HG03469 (cell line): ENCODE data around the gene CTNNA3.

Experiments used
- ATAC-seq: cut with Tn5 transposase; IDR thresholded peaks from one replicate; pipeline ENCODE4 v1.9.1; 2021; ENCODE audit warnings: mild to moderate bottlenecking, moderate library complexity, moderate number of reproducible peaks; ENCODE audit not compliant: unreplicated experiment

Gene CTNNA3

DNA sequence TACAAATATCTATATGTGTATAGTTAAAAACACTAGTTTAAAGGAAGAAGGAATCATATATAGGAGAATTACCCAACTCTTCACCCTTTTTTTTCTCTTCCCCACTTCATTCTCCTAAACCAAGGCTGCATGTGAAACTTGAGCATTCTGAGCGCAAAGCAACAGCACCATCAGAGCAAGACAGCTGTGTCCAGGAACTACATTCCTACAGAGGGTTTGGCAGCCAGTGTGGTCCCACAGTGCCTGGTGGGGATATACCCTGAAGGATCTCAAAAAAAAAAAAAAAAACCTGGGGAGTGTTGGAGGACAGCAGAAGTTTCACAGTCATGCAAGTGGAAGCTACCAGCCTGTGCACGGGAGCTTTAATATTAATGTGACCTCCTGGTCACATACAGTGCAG lies 310.4 kb downstream of the CTNNA3 start:
- no peak for ATAC-seq

DNA sequence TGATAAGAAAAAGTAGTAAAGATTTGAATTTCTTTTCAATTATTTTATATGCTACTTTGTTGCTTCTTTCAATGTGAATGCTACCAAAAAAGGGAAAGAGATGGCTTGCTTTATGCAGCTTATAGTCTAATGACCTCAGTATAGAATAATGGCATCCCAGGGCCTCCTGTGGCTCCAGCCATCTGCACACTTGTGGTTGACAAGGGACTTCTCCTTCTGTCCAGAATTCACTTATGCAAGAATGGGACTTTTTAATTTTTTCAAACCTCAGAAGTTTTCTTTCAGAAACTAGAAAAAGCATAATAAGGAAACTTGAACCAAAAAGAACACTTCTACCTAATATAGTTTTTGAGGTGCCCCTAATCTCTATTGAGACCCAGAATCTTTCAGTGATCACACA lies 310.9 kb downstream of the CTNNA3 start:
- no peak for ATAC-seq

DNA sequence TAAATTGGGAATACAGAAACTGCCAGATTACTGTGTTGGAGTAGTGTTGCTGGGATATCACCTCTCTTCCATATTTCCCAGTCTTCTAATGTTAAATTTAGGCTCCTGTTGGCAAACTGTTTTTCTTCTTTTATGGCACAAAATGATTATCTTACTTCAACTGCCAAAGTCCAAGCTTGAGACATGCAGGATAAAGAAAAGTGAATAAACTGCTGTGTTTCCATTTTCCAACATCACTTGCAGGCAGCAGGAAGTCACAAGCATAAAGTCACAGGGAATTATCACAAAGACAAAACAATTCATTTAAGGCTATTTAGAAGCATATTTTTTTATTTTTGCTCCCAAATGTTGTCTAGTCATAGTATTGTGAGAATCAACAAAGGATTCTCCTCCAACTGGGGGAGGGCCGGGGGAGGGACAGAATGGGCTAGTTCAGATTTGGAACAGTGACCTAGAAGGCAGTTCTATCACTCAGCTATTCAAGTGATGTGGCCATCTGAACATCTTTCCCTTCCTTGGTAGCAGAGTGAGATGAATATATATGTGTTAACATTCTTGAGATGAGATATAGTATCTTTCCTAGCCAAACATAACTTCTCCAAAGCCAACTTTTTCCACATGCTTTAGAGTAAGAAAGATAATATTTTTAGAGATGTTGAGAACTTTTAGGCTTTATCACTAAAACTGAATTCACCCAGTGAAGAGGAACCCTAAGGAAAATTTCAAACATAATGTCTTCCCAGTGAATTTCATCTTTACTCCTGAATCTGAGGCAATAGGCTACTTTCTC lies 364.7 kb downstream of the CTNNA3 start:
- ATAC-seq = no peak

DNA sequence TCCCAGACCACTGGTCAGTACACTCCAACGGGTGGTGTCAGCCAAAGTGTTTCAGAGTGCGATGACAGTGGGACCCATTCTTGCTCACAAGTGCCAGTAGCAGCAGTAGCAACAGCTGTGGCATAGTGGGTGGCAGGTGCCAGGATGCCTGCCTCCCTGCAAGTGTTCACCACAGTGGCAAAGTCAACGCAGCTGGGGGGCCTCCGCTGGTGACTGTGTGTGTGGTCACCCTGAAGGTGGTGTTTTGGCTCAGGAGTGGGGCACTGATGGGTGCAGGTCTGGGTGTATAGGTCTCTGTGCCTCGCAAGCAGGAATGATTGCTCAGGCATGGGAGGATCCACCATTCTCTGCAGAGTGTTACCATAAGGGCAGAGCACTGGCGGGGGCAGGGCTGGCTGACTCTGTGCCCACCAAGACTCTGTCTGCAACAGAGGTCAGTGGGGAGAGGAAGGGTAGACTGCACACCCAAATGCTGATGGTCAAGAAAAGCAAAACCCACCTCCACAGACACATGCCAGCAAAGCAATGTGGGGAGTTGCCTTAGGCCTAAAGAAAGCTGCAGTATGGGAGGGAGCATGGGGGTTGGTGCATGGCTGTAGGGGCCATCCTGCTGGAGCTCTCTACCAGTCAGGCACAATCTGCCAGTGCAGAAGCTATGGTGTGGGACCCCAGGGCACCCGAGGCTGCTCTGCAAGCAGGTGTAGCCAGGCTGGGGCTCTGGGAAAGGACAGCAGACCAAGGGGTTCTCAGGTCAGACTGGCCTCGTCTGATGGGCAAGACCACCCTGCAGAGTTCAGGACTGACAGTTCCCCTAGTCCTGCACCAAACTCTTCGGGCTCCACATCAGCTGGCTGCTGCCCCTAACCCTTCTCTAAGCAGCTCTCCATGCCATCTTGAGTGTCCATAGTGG lies 368.1 kb downstream of the CTNNA3 start:
- no peak for ATAC-seq

DNA sequence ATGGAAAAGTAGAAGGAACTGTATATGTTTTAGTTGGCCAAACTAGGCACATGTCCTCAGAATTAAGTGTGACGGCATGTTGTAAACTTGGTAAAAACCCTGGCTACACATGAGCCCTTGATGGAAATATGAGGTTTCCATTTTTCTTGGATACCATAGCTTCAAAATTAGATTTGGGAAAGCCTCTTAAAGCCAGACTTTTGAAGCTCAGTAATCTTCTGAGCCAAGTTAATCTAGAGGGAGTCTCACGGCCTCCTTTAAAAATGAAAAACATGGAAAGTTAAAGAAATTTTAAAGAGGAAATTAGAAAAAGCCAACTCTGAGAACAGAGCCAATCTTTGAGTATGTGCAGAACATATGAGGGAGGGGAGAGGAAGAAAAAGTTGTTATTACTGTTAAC lies 376.0 kb downstream of the CTNNA3 start:
- no peak for ATAC-seq

DNA sequence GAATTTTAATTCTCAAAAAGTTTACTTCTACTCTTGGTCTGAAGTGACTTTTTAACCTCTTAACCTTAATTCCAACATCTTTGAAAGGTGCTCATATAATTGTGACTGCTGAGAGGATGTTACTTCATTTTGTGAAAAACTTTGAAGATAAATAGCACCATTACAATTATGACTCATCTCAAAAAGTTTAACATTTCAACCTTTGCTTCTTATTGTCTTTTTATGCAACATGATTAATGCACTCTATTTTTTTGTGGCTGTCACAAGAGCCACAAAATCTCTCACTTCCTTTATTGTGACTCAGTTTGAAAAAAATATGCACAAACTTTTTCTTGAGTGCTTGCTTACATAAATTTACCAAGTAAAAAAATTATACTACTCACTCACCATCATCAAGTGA lies 387.1 kb downstream of the CTNNA3 start:
- peak; percentile 66 for ATAC-seq

DNA sequence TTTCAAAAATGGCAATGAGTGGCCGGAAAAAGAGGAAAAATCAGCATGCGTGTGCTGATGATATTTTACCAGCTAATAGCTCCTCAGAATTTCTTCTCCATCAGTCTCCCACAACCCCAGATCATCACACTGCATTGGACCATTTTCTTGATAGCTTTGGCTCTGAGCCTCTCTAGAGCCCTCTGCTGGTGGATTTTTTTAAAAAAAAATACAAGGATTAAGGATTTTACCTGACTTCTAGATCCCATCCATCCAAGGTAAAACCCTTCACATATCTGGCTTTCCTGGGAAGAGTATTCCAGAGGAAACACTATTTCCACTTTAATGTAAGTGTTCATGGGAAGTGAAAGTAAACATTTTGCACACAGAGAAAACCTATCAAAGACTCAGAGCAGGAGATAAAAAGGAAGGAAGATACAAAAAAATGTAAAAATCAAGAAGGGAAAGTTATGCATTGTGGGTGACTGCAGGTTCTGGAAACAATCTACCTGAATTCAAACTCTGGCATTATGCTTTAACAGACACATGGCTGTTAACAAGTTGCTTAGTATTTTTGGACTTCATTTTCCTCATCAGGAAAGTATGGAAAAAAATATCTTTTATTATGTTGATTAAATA lies 389.3 kb downstream of the CTNNA3 start:
- no peak for ATAC-seq

DNA sequence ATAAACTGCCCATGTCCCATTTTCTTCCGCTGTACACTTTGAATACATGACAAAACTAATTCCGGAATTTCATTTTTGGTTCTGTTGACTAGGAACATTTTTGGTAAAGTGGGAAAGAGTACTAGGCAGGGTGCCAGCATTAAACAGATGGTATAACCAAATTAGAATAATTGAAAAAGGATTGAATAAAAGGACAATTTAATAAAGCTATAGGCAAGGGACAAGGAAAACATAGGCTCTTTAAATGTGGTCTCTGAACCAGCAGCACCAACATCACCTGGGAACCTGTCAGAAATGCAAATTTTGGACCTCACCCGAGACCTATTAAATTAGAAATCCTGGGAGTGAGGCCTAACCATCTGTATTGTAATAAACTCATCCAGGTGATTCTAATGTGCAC lies 393.3 kb downstream of the CTNNA3 start:
- no peak for ATAC-seq

DNA sequence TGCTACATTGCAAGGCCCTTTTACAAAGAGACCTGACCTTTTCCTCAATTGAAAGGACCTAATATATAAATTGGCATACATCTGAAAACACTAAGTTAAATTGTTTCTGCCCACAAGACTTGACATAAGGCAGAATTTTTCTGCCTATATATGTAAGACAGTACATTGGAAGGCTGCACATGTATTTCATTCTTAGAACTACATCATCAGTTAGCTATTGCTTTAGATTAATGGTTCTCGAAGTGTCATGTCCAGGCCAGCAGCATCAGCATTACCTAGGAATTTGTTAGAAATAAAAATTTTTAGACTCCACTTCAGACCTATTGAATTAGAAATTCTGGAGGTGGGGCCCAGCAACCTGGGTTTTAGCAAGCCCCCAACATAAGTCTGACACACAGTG lies 396.2 kb downstream of the CTNNA3 start:
- no peak for ATAC-seq

DNA sequence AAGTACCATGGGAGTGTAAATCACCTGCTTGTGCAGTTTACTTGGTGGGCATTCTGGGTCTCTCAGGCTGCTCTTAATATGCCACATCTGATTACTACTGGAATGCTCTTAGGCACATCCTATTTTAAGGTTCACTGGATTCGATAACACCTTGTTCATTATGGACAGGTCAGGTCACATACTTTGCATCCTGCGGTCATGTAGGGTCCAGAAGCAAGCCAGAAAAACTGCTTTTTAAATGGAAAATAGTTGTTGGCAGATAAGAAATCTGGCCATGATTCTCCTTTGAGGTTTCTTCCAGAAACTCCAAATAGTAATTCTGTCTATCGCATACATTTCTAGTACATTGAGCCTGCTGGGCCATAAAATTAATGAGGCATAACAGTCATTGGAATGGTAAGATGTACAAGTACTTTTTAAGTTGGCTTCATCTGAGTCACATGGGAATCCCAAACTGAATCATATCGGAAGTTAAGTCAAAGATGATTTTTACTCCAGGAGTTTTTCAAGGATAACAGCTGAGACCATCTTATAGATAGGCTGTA lies 398.3 kb downstream of the CTNNA3 start:
- no peak for ATAC-seq

DNA sequence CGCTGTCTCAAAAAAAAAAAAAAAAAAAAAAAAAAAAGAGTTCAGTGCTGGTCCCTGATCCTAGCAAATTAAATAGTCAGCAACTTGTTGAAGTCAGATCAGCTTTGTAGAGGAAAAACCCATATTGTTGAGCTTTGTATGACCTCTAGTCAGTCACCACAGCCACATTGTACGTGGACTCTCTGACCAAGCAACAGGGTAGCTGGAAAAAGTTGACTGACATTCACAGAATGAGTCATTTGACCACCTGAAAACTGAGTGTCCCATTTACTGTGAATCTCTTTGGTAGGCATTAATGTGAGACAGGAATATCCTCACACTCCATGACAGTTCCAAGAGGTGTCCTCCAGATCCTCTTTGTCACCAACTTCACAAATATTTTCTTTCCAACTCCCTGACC lies 399.1 kb downstream of the CTNNA3 start:
- ATAC-seq = no peak

DNA sequence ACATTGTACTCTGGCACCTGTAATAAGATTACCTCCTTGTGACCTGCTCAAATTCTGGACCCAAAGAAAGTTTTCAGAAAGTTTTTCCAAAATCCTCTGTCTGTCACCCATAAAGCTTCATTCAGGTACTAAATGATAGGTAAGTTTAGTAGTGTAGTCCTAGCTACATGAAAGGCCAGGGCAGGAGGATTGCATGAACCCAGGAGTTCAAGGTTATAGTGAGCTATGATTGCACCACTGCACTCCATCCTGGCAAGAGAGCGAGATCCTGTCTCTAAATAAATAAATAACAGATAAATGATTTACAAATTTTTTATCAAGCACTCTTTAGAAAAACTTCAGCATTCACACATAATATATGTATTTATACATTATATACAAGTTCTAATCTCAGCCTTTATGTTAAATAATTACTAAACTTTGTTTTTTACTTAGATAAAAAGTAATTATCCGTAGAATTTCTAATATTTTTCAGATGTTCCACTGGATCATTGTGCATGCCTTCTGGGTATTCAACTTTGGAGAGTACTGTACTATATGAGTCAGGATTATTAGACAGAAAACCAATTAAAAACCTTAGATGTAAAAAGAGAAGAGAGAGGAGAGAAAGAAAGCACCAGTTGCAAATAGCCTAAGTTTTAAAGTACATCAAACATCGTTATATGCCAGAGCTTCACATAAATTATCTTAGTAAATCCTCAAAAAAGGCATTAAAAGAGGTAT lies 407.1 kb downstream of the CTNNA3 start:
- no peak for ATAC-seq

DNA sequence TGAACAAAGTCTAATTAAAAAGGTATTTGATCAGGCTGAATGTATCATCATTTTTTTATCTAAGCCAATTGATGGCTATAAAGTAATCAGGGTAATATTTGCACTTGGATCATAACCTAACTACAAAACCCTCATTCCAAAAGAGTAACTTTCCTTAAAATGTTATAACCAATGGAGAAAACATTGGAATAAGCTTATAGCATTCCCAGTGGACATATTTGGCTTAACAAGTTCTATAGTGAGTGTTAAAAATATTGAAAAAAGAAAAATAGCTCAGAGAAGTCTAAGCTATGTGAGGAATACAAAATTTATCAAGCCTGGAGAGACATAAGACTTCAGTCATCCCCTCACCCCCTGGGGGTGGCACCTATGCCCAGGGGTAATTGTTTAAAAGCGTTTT lies 411.4 kb downstream of the CTNNA3 start:
- no peak for ATAC-seq

DNA sequence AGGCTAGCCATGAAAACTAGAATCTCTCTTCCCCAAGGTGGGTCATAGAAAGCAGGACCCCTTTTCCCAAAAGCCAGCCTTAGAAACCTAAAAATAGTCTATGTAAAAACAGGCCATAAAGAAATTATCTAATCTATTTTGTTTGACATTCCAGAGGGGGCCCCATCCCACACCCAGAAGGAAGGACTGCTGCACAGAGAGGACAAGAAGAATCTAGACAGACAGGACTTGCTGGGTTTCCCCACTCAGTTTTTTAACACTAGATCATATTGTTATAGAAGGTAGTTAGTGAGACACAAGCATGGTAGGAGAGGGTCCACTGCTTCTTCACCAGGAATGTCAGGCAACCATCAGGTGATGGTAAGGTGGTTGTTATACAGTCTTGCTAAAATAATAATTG lies 413.1 kb downstream of the CTNNA3 start:
- ATAC-seq = no peak

DNA sequence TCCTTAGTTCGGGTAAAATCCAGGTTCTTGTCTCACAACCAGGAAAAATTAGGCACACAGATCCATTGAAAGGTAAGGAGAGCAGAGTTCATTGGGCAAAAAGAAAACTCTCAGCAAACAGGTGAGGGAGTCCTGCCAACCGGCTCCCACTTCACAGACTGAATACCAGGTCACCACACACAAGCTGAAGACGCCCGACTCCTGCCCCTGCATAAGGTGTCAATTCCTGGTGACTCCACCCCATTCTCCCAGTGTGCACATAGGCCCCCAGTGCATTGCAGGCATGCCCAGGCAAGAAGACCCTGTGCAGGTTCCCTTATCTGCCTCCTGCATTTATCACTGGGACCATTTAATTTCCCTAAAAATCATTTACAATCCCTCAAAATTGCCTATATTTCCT lies 415.6 kb downstream of the CTNNA3 start:
- ATAC-seq = no peak

DNA sequence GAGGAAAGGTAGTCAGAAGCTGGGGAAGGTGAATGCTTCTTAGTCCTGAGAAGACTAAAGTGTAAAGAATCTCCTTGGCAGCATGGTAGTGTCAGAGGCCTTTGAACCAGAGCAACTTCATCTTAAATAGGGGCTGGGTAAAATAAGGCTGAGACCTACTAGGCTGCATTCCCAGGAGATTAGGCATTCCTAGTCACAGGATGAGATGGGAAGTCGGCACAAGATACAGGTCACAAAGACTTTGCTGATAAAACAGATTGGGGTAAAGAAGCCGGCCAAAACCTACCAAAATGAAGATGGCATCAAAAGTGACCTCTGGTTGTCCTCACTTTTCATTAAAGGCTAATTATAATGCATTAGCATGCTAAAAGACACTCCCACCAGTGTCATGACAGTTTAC lies 418.6 kb downstream of the CTNNA3 start:
- ATAC-seq = no peak

DNA sequence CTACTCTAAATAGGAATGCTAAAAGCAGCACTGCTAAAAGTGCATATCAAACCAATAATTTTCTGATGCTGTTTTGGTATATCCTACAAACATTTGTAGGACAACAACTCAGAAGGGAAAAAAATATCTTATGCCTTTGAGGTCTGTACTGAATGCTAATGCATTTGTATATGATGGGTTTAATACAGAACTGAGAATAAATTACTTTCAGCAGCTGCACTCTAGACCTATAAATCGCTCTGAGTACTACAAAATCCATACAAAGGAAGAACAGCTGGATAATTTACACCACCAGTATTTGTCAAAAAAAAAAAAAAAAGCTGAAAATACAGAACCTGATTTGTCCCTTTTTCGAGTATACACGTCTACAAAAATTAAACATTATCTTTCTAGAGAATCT lies 426.2 kb downstream of the CTNNA3 start:
- no peak for ATAC-seq

DNA sequence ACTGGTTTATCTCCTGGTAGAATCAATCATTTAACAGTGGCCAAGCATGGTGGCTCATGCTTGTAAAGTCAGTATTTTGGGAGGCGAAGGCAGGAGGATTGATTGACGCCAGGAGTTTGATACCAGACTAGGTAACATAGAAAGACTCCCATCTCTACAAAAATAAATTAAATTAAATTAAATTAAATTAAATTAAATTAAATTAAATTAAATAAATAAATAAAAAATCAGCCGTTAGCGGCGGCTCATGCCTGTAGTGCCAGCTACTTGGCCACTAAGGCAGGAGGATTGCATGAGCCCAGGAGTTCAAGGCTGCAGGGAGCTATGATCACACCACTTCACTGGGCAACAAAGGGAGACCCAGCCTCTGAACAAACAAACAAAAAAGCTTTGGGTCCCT lies 427.8 kb downstream of the CTNNA3 start:
- ATAC-seq = no peak

DNA sequence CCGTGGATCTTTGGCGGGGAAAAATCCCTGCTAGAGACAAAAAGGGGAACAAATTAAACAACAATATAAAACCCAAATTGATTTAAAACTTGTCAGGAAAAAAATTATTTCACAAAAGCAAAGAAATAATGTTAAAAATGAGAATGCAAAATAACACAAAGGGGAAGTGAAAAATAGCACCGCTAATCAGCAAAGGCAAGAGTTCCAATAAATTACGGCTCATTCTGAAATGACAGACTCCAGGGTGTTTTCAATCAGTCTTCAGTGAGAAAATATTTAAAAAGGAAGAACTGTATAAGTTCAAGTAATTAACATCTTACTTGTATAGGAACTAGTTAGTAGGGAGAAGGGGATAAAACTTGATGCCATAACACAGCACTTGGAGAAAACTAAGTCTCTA lies 433.3 kb downstream of the CTNNA3 start:
- no peak for ATAC-seq

DNA sequence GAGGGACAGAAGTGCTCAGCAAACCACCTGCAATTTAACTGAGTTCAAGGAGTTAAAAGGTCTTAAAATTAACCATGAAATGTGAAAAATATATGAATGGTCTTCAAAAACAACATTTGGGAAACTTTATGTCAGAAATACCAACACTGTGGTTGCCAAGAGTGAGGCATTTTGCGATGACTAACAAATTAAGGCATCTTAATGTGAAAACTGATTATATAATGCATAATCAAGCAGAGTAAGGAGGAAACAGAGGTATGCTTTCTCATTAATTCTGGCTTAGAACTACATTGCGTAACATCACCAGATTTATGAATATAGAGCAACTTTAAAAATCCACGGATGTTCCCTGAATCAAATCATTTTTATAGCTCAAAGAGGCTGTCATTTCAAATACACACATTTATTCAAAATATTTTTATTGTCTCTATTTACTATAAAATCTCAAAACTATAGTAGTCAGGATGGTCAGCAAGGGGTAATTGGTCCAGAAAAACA lies 434.6 kb downstream of the CTNNA3 start:
- ATAC-seq = no peak
